GM10266 (cell line): ENCODE results near the gene EPHA4.

Experiments used
- DNase-seq: peaks from one replicate; pipeline ENCODE4 v3.0.0; 2012; ENCODE audit errors: extremely low spot score
- CTCF ChIP-seq: IDR thresholded peaks from 2 replicates; pipeline ENCODE4 v1.5.1; 2012; ENCODE audit warnings: mild to moderate bottlenecking, low read depth; ENCODE audit not compliant: control insufficient read depth, insufficient read depth; ENCODE audit errors: missing control alignments

EPHA4 gene

GRCh38 chr2:221572219-221572820, at the start of gene EPHA4:
Gene EPHA4 (minus strand): TSS chr2:221572304. CDS start chr2:221572248, 56 bp downstream.
- peak; percentile 85 for DNase-seq
- TF ChIP-seq CTCF = peak; percentile 20

- TF ChIP-seq CTCF = no peak
- no peak for DNase-seq
Observed at GRCh38 chr2:221618007-221618406, 45.9 kb upstream of the EPHA4 start.

GRCh38 chr2:221616561-221616960, 44.5 kb upstream of the EPHA4 start:
- DNase-seq = no peak
- no peak for TF ChIP-seq CTCF

GRCh38 chr2:221614274-221614673, 42.2 kb upstream of the EPHA4 start:
- no peak for DNase-seq
- no peak for TF ChIP-seq CTCF

GRCh38 chr2:221612800-221613199, 40.7 kb upstream of the EPHA4 start:
- DNase-seq = no peak
- no peak for TF ChIP-seq CTCF

GRCh38 chr2:221612161-221612560, 40.1 kb upstream of the EPHA4 start:
- TF ChIP-seq CTCF = no peak
- DNase-seq = no peak

- no peak for TF ChIP-seq CTCF
- no peak for DNase-seq
Observed at GRCh38 chr2:221610675-221611074, 38.6 kb upstream of the EPHA4 start.
